HEK293 (cell line): ENCODE results near the gene DYNLT2B.
A peak's percentile ranks its signal among the peaks of the same experiment; 100 is the strongest.

Experiments
- CTCF ChIA-PET: fragments of 350-600 bp; formaldehyde crosslinking; extraction: SDS; loops from one replicate; lab custom pipeline; 2021; ENCODE audit warnings: antibody characterized with exemption; lab: Yijun Ruan, JAX
- POLR2A ChIA-PET: fragments of 300-600 bp; formaldehyde crosslinking; extraction: SDS; loops from one replicate; lab custom pipeline; 2020; ENCODE audit warnings: antibody characterized with exemption, inconsistent platforms; lab: Yijun Ruan, JAX
- H3K27ac ChIP-seq: fragments of 200-500 bp; sonication (Bioruptor generic); 2 replicates; pipeline ENCODE4 v1.5.1; 2014; ENCODE audit warnings: low read depth, low read length, control low read depth, inconsistent platforms; ENCODE audit errors: extremely low read depth
- H3K36me3 ChIP-seq, 2 experiments: fragments of 200-500 bp in 1 of 2; sonication (Bioruptor generic) in 1 of 2; 1 replicate in 1 of 2; 2 replicates in 1 of 2; pipeline ENCODE4 v1.5.1; 2014 to 2017; ENCODE audit warnings: inconsistent platforms in 2 of 2, low read length in 2 of 2; ENCODE audit not compliant: control insufficient read depth in 2 of 2, insufficient read depth in 1 of 2
- H3K4me1 ChIP-seq: fragments of 200-500 bp; sonication (Bioruptor generic); 2 replicates; pipeline ENCODE4 v1.5.1; 2014; ENCODE audit warnings: mild to moderate bottlenecking, low read length, inconsistent platforms; ENCODE audit not compliant: control insufficient read depth, insufficient read depth
- H3K4me3 ChIP-seq: 2 replicates; pipeline ENCODE4 v1.5.1; 2011; ENCODE audit warnings: low read depth, mild to moderate bottlenecking, control low read depth, low read length, moderate library complexity
- H3K9me3 ChIP-seq: fragments of 200-500 bp; sonication (Bioruptor generic); 2 replicates; pipeline ENCODE4 v1.5.1; 2014; ENCODE audit warnings: low read depth, low read length, inconsistent platforms; ENCODE audit not compliant: control insufficient read depth, insufficient read depth
- INSM2 ChIP-seq: fragments of 450-650 bp; formaldehyde crosslinking; IDR thresholded peaks from 2 replicates; pipeline ENCODE4 v1.5.1; 2016; ENCODE audit warnings: missing biosample characterization, missing genetic modification characterization
- MYNN ChIP-seq: fragments of 450-650 bp; formaldehyde crosslinking; IDR thresholded peaks from 2 replicates; pipeline ENCODE4 v1.5.1; 2016; ENCODE audit warnings: missing biosample characterization, missing genetic modification characterization, borderline replicate concordance
- RBAK ChIP-seq: fragments of 450-650 bp; formaldehyde crosslinking; IDR thresholded peaks from 2 replicates; pipeline ENCODE4 v1.5.1; 2016; ENCODE audit warnings: missing biosample characterization, missing genetic modification characterization
- SP2 ChIP-seq: fragments of 450-650 bp; formaldehyde crosslinking; IDR thresholded peaks from 2 replicates; pipeline ENCODE4 v1.5.1; 2016; ENCODE audit warnings: missing biosample characterization, missing genetic modification characterization
- ZBTB1 ChIP-seq: fragments of 450-650 bp; formaldehyde crosslinking; IDR thresholded peaks from 2 replicates; pipeline ENCODE4 v1.5.1; 2016; ENCODE audit warnings: missing biosample characterization, missing genetic modification characterization
- ZBTB7A ChIP-seq: fragments of 450-650 bp; formaldehyde crosslinking; IDR thresholded peaks from 2 replicates; pipeline ENCODE4 v1.5.1; 2016; ENCODE audit warnings: low read depth, missing biosample characterization, missing genetic modification characterization
- ZNF112 ChIP-seq: fragments of 450-650 bp; formaldehyde crosslinking; IDR thresholded peaks from 2 replicates; pipeline ENCODE4 v1.5.0; 2017; ENCODE audit warnings: missing biosample characterization, missing genetic modification characterization
- ZNF18 ChIP-seq: fragments of 450-650 bp; formaldehyde crosslinking; IDR thresholded peaks from 2 replicates; pipeline ENCODE4 v1.5.1; 2016; ENCODE audit warnings: missing biosample characterization, missing genetic modification characterization
- ZNF341 ChIP-seq: fragments of 450-650 bp; formaldehyde crosslinking; IDR thresholded peaks from 2 replicates; pipeline ENCODE4; 2016; ENCODE audit warnings: low read depth, missing biosample characterization, missing genetic modification characterization
- ZNF354C ChIP-seq: fragments of 450-650 bp; formaldehyde crosslinking; IDR thresholded peaks from 2 replicates; pipeline ENCODE4 v1.5.1; 2016; ENCODE audit warnings: missing biosample characterization, missing genetic modification characterization, low read depth, borderline replicate concordance
- ZNF366 ChIP-seq: fragments of 450-650 bp; formaldehyde crosslinking; conservative IDR thresholded peaks from 2 replicates; pipeline ENCODE4 v1.5.1; 2016; ENCODE audit warnings: missing biosample characterization, missing genetic modification characterization
- ZNF404 ChIP-seq: fragments of 450-650 bp; formaldehyde crosslinking; IDR thresholded peaks from 2 replicates; pipeline ENCODE4 v1.5.1; 2017; ENCODE audit warnings: missing biosample characterization, missing genetic modification characterization
- ZNF433 ChIP-seq: fragments of 450-650 bp; formaldehyde crosslinking; IDR thresholded peaks from 2 replicates; pipeline ENCODE4 v1.5.1; 2016; ENCODE audit warnings: missing biosample characterization, missing genetic modification characterization, low read depth
- ZNF549 ChIP-seq: fragments of 450-650 bp; IDR thresholded peaks from 2 replicates; pipeline ENCODE4 v1.5.1; 2018; ENCODE audit warnings: missing biosample characterization, missing genetic modification characterization, mild to moderate bottlenecking, inconsistent platforms, moderate library complexity
- ZNF571 ChIP-seq: fragments of 450-650 bp; formaldehyde crosslinking; IDR thresholded peaks from 2 replicates; pipeline ENCODE4 v1.5.0; 2017; ENCODE audit warnings: missing biosample characterization, missing genetic modification characterization
- ZNF658 ChIP-seq: fragments of 450-650 bp; formaldehyde crosslinking; IDR thresholded peaks from 2 replicates; pipeline ENCODE4; 2016; ENCODE audit warnings: missing biosample characterization, missing genetic modification characterization
- ZNF776 ChIP-seq: fragments of 450-650 bp; formaldehyde crosslinking; IDR thresholded peaks from 2 replicates; pipeline ENCODE4 v1.5.0; 2017; ENCODE audit warnings: missing biosample characterization, missing genetic modification characterization, borderline replicate concordance
- ZNF777 ChIP-seq: fragments of 450-650 bp; formaldehyde crosslinking; IDR thresholded peaks from 2 replicates; pipeline ENCODE4 v1.5.1; 2017; ENCODE audit warnings: missing biosample characterization, missing genetic modification characterization, borderline replicate concordance
- ZSCAN16 ChIP-seq: fragments of 450-650 bp; formaldehyde crosslinking; IDR thresholded peaks from 2 replicates; pipeline ENCODE4 v1.5.1; 2016; ENCODE audit warnings: missing biosample characterization, missing genetic modification characterization
- TF ChIP-seq, protein P1 (sequence below): fragments of 450-650 bp; formaldehyde crosslinking; IDR thresholded peaks from 2 replicates; pipeline ENCODE4 v1.5.1; 2016; ENCODE audit warnings: missing biosample characterization, missing genetic modification characterization
- TF ChIP-seq, protein P2 (sequence below): fragments of 450-650 bp; formaldehyde crosslinking; IDR thresholded peaks from 2 replicates; pipeline ENCODE4 v1.5.1; 2016; ENCODE audit warnings: missing biosample characterization, missing genetic modification characterization, borderline replicate concordance

DYNLT2B gene

GRCh38 chr3:196323691-196324090 is 5.7 kb upstream of the DYNLT2B start:
- CTCF ChIA-PET, result no interaction called here
- no peaks in the 10 kb centered on the region for H3K36me3 ChIP-seq
- POLR2A ChIA-PET, result interaction anchor here (0.9 kb wide), 1 partner anchor 38 kb away, joined by 8 read pairs; no protein-coding TSS in a partner anchor
- no peak overlapping the region for H3K4me3 ChIP-seq
- H3K27ac ChIP-seq, result no peak overlapping the region
- no peak for TF ChIP-seq ZNF549 (tag by site-specific recombination)
- TF ChIP-seq ZNF341 (tag by site-specific recombination), result peak; percentile 62
- TF ChIP-seq, all 188 proteins: peak for 1
- Histone ChIP-seq H3K9me3 (no peaks in the 10 kb centered on the region), H3K4me1 (no peaks in the 10 kb centered on the region)

- no peaks in the 10 kb centered on the region for H3K36me3 ChIP-seq
- no peaks in the 10 kb centered on the region for H3K4me1 ChIP-seq
- no peak overlapping the region for H3K27ac ChIP-seq
- no peak overlapping the region for H3K4me3 ChIP-seq
- POLR2A ChIA-PET, result no interaction called here
- CTCF ChIA-PET, result no interaction called here
- TF ChIP-seq SP2 (tag by site-specific recombination) (no peak), ZSCAN16 (no peak)
- no peaks in the 10 kb centered on the region for H3K9me3 ChIP-seq
These were observed 5.0 kb upstream of the DYNLT2B start for GRCh38 chr3:196323016-196323415.

DNA sequence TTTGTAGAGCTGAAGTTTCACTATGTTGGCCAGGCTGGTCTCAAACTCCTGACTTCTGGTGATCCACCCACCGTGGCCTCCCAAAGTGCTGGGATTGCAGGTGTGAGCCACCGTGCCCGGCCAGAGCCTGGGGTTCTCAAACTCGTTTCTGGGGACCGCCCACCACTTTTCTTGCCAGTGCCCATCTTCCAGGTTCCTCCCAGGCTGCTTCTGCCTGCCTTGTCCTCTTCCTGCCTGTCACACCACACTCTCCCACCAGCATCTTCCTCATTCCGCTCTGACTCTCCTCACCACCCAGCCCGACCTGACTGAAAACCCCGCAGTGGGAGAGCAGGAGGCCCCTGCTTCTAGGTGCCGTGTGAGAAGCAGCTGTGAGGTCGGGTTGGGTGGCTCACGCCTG is 3.1 kb upstream of the DYNLT2B start:
- no peak for TF ChIP-seq ZNF571
- no peak for TF ChIP-seq ZNF777 (tag by site-specific recombination)
- no peak for TF ChIP-seq ZNF18 (tag by site-specific recombination)
- TF ChIP-seq MYNN (tag by site-specific recombination), result no peak
- TF ChIP-seq ZNF433 (tag by site-specific recombination), result no peak
- TF ChIP-seq, protein P1, sequence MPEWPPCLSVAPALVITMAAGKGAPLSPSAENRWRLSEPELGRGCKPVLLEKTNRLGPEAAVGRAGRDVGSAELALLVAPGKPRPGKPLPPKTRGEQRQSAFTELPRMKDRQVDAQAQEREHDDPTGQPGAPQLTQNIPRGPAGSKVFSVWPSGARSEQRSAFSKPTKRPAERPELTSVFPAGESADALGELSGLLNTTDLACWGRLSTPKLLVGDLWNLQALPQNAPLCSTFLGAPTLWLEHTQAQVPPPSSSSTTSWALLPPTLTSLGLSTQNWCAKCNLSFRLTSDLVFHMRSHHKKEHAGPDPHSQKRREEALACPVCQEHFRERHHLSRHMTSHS (tag by site-specific recombination), result no peak
- TF ChIP-seq INSM2 (tag by site-specific recombination), result no peak
- TF ChIP-seq, protein P2, sequence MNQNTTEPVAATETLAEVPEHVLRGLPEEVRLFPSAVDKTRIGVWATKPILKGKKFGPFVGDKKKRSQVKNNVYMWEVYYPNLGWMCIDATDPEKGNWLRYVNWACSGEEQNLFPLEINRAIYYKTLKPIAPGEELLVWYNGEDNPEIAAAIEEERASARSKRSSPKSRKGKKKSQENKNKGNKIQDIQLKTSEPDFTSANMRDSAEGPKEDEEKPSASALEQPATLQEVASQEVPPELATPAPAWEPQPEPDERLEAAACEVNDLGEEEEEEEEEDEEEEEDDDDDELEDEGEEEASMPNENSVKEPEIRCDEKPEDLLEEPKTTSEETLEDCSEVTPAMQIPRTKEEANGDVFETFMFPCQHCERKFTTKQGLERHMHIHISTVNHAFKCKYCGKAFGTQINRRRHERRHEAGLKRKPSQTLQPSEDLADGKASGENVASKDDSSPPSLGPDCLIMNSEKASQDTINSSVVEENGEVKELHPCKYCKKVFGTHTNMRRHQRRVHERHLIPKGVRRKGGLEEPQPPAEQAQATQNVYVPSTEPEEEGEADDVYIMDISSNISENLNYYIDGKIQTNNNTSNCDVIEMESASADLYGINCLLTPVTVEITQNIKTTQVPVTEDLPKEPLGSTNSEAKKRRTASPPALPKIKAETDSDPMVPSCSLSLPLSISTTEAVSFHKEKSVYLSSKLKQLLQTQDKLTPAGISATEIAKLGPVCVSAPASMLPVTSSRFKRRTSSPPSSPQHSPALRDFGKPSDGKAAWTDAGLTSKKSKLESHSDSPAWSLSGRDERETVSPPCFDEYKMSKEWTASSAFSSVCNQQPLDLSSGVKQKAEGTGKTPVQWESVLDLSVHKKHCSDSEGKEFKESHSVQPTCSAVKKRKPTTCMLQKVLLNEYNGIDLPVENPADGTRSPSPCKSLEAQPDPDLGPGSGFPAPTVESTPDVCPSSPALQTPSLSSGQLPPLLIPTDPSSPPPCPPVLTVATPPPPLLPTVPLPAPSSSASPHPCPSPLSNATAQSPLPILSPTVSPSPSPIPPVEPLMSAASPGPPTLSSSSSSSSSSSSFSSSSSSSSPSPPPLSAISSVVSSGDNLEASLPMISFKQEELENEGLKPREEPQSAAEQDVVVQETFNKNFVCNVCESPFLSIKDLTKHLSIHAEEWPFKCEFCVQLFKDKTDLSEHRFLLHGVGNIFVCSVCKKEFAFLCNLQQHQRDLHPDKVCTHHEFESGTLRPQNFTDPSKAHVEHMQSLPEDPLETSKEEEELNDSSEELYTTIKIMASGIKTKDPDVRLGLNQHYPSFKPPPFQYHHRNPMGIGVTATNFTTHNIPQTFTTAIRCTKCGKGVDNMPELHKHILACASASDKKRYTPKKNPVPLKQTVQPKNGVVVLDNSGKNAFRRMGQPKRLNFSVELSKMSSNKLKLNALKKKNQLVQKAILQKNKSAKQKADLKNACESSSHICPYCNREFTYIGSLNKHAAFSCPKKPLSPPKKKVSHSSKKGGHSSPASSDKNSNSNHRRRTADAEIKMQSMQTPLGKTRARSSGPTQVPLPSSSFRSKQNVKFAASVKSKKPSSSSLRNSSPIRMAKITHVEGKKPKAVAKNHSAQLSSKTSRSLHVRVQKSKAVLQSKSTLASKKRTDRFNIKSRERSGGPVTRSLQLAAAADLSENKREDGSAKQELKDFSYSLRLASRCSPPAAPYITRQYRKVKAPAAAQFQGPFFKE (tag by site-specific recombination), result no peak
- TF ChIP-seq ZNF404 (tag by site-specific recombination), result no peak
- no peak for TF ChIP-seq ZNF658
- no peak for TF ChIP-seq ZNF776 (tag by site-specific recombination)
- TF ChIP-seq ZBTB1 (tag by site-specific recombination), result no peak
- no peak for TF ChIP-seq ZBTB7A
- no peak for TF ChIP-seq ZNF366
- TF ChIP-seq ZNF354C (tag by site-specific recombination), result no peak
- no peak for TF ChIP-seq RBAK (tag by site-specific recombination)
- no peak for TF ChIP-seq ZNF112 (tag by site-specific recombination)
- POLR2A ChIA-PET, result no interaction called here
- Histone ChIP-seq H3K4me1 (no peaks in the 10 kb centered on the region), H3K4me3 (no peak overlapping the region), H3K9me3 (no peaks in the 10 kb centered on the region), H3K27ac (no peak overlapping the region), H3K36me3 (no peaks in the 10 kb centered on the region)
- CTCF ChIA-PET, result no interaction called here
